ENCODE results near the gene TRIM37. TPM values are rescaled to one million over a fixed set of nuclear protein-coding genes. Genes with fewer than 3 reads are reported as not detected.

The TRIM37 gene
- total and polyA plus RNA-seq, 2 of the 8 experiments (the other 6 are each of a cell fraction or from before 2014, with no cell fraction given) = 38.2 to 57.0 TPM

DNA sequence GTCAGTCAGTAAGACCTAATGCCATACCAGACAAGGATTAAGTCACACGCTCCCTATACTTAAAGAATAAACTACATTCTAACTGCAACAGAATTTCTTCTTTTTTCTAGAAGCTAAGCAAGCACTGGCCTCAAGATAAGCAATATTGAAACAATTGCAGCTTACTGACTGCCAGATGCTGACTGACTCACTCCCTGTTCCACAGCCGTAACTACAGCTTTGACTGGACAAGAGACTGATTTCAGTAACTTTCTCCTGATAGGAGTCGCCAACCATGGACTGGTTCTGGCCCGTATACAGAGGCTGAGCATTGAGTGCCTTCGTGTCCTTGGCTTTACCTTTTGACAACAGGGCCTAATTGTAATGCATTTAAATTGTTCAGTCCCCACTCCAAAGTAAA lies 67.9 kb downstream of the TRIM37 start:
- Histone ChIP-seq H3K23me2 (ENCODE audit: low read depth, low read length) (0 out of 2 replicates have a peak, but pooled peaks cover 1% of the 10 kb centered on the region), H3K56ac (replicated peaks; ENCODE audit: insufficient read length, low read depth, low read length) (no peak overlapping the region), H3K4me3 (ENCODE audit: extremely low read depth in 1 of 4, insufficient read depth in 2 of 4, low read depth in 3 of 4, low read length in 4 of 4) (no peak overlapping the region), H3K23ac (ENCODE audit: insufficient read length) (no peak overlapping the region), H2BK12ac (ENCODE audit: low read depth, low read length) (no peak overlapping the region), H3K14ac (ENCODE audit: insufficient read length) (no peak overlapping the region), H2AFZ (ENCODE audit: low read length) (no peak overlapping the region), H4K91ac (replicated peaks; ENCODE audit: insufficient read length, low read length) (no peak overlapping the region), H2BK15ac (ENCODE audit: low read length) (no peak overlapping the region), H3K27ac (ENCODE audit: low read depth, low read length) (no peak overlapping the region), H3K4ac (replicated peaks; ENCODE audit: insufficient read length, low read depth, low read length) (no peak overlapping the region), H4K8ac (ENCODE audit: extremely low read depth, insufficient read depth, low read length) (no peak overlapping the region), H3K9ac (replicated peaks in 1 of 4; ENCODE audit: extremely low read depth in 1 of 4, low read depth in 3 of 4, low read length in 3 of 4) (no peak overlapping the region), H2BK5ac (ENCODE audit: low read depth, low read length) (no peak overlapping the region), H4K5ac (ENCODE audit: insufficient read length, low read depth, low read length) (no peak overlapping the region), H2BK120ac (replicated peaks; ENCODE audit: low read depth, low read length) (no peak overlapping the region), H2AK5ac (ENCODE audit: low read depth, low read length) (no peak overlapping the region), H3K27me3 (replicated peaks in 1 of 4; ENCODE audit: control insufficient read depth in 3 of 4, extremely low read depth in 1 of 4, insufficient read depth in 3 of 4, low read length in 3 of 4) (no peaks in the 10 kb centered on the region), H4K20me1 (replicated peaks in 1 of 2; ENCODE audit: control insufficient read depth in 1 of 2, insufficient read depth in 2 of 2, low read length in 2 of 2) (peaks cover 2% of the 10 kb centered on the region in 2 experiments), H3K36me3 (ENCODE audit: control insufficient read depth in 2 of 4, insufficient read depth in 4 of 4, low read length in 3 of 4) (peaks cover 8 to 53% (median 29%) of the 10 kb centered on the region in 4 experiments), H3K79me1 (ENCODE audit: low read depth, low read length) (no peaks in the 10 kb centered on the region), H2BK20ac (ENCODE audit: low read length) (no peak overlapping the region), H3K9me3 (ENCODE audit: insufficient read depth in 2 of 2, low read depth in 1 of 2, low read length in 1 of 2) (no peaks in the 10 kb centered on the region), H3K79me2 (ENCODE audit: control insufficient read depth in 1 of 2, insufficient read depth in 2 of 2, low read length in 2 of 2) (no peaks in the 10 kb centered on the region), H3K18ac (ENCODE audit: extremely low read depth, low read length) (no peak overlapping the region), H3K4me2 (ENCODE audit: insufficient read depth in 1 of 2, low read depth in 2 of 2, low read length in 2 of 2) (no peak overlapping the region), H3K4me1 (replicated peaks in 1 of 4; ENCODE audit: control insufficient read depth in 3 of 4, insufficient read depth in 4 of 4, low read length in 3 of 4) (no peaks in the 10 kb centered on the region)
- no peak for TF ChIP-seq BCL11A (IDR thresholded peaks at IDR 0.05; ENCODE audit: low read depth in 2 of 2, low read length in 2 of 2)
- no peak for TF ChIP-seq SIX5 (IDR thresholded peaks at IDR 0.05; ENCODE audit: low read depth, low read length)
- TF ChIP-seq EZH2 (IDR thresholded peaks at IDR 0.05; ENCODE audit: low read depth, low read length, severe bottlenecking) = no peak
- TF ChIP-seq ZNF274 (IDR thresholded peaks at IDR 0.05; ENCODE audit: borderline replicate concordance, extremely low read depth, low read length) = no peak
- no peak for TF ChIP-seq TBP (IDR thresholded peaks at IDR 0.05; ENCODE audit: low read depth, low read length)
- no peak for TF ChIP-seq SAP30 (IDR thresholded peaks at IDR 0.05; ENCODE audit: insufficient read depth, insufficient replicate concordance, low read length)
- no peak for TF ChIP-seq CHD1 (IDR thresholded peaks at IDR 0.05; ENCODE audit: low read depth, low read length)
- TF ChIP-seq, protein P1, sequence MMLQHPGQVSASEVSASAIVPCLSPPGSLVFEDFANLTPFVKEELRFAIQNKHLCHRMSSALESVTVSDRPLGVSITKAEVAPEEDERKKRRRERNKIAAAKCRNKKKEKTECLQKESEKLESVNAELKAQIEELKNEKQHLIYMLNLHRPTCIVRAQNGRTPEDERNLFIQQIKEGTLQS (IDR thresholded peaks at IDR 0.05; ENCODE audit: insufficient read depth, low read depth, low read length) = no peak
- TF ChIP-seq YY1 (IDR thresholded peaks at IDR 0.05; ENCODE audit: low read depth, low read length) = no peak
- no peak for TF ChIP-seq CEBPB (IDR thresholded peaks at IDR 0.05; ENCODE audit: low read depth, low read length)
- no peak for TF ChIP-seq RXRA (IDR thresholded peaks at IDR 0.05; ENCODE audit: insufficient read depth, low read depth, low read length)
- no peak for TF ChIP-seq TAF7 (optimal IDR thresholded peaks at IDR 0.05; ENCODE audit: borderline replicate concordance, low read depth, low read length)
- no peak for TF ChIP-seq SP4 (IDR thresholded peaks at IDR 0.05; ENCODE audit: low read length)
- TF ChIP-seq CREB1 (IDR thresholded peaks at IDR 0.05) = no peak
- CTCF ChIA-PET (ENCODE audit: partially characterized antibody) = interaction anchor here (0.7 kb wide), 1 partner anchor 47 kb away, joined by 3 read pairs; no protein-coding TSS in a partner anchor
- no peak for FAIRE-seq
- 96% methylated on average over 5 of the region's 5 CpGs; no CpG with 5 or more reads in 1 of the 2 experiments for WGBS, 2 experiments (ENCODE audit: extremely low coverage in 1 of 2, insufficient coverage in 1 of 2, insufficient read length in 1 of 2, insufficient replicate concordance in 2 of 2, low coverage in 1 of 2, low lambda C conversion rate in 2 of 2, missing lambda C conversion rate in 1 of 2)
- DNase-seq (ENCODE audit: low read depth in 1 of 2, low spot score in 2 of 2) = no peak
- POLR2A ChIA-PET (ENCODE audit: partially characterized antibody) = no interaction called here

Data from H1 (cell line).